Liver (tissue), 9 donors: ENCODE results near the gene MRTFB. TPM values are rescaled to one million over a fixed set of nuclear protein-coding genes. Genes with fewer than 3 reads are reported as not detected.

Experiments
- DNase-seq: peaks from one replicate; pipeline ENCODE4 v3.0.0-alpha.2; 2017; ENCODE audit warnings: low spot score
- H3K27ac ChIP-seq, 2 donors: one replicate each; pipeline ENCODE4 v1.7.0; 2013; ENCODE audit warnings: inconsistent platforms in 2 of 2, low read length in 2 of 2, control low read depth in 1 of 2, low read depth in 1 of 2, mild to moderate bottlenecking in 1 of 2
- H3K27me3 ChIP-seq, 4 donors: one replicate each; pipeline versions ENCODE4 v1.6.1 to v1.7.0; 2013; ENCODE audit warnings: low read length in 3 of 4, inconsistent platforms in 1 of 4, mild to moderate bottlenecking in 1 of 4, moderate library complexity in 1 of 4; ENCODE audit not compliant: control insufficient read depth in 4 of 4, insufficient read depth in 4 of 4
- H3K36me3 ChIP-seq, 4 donors: one replicate each; pipeline versions ENCODE4 v1.6.1 to v1.7.0; 2013; ENCODE audit warnings: low read length in 3 of 4, mild to moderate bottlenecking in 3 of 4, low read depth in 1 of 4, moderate library complexity in 1 of 4; ENCODE audit not compliant: control insufficient read depth in 4 of 4, insufficient read depth in 3 of 4
- H3K4me1 ChIP-seq, 4 donors: one replicate each; pipeline versions ENCODE4 v1.6.1 to v1.7.0; 2013; ENCODE audit warnings: low read length in 3 of 4, mild to moderate bottlenecking in 3 of 4, moderate library complexity in 1 of 4; ENCODE audit not compliant: control insufficient read depth in 4 of 4, insufficient read depth in 4 of 4
- H3K4me3 ChIP-seq, 3 donors: one replicate each; pipeline versions ENCODE4 v1.6.1 to v1.7.0; 2013; ENCODE audit warnings: low read length in 3 of 3, control low read depth in 1 of 3, low read depth in 1 of 3, mild to moderate bottlenecking in 1 of 3
- H3K9ac ChIP-seq, 2 donors: one replicate each; pipeline ENCODE4 v1.7.0; 2013; ENCODE audit warnings: low read length in 2 of 2, mild to moderate bottlenecking in 2 of 2, moderate library complexity in 2 of 2, control low read depth in 1 of 2, low read depth in 1 of 2
- H3K9me3 ChIP-seq, 4 donors: one replicate each; pipeline versions ENCODE4 v1.6.1 to v1.7.0; 2013; ENCODE audit warnings: low read length in 3 of 4; ENCODE audit not compliant: control insufficient read depth in 4 of 4
- ATF3 ChIP-seq: IDR thresholded peaks from 2 replicates; pipeline ENCODE4 v1.6.1; 2016; ENCODE audit warnings: antibody characterized with exemption
- CTCF ChIP-seq: fragments of 150-350 bp; IDR thresholded peaks from 2 replicates; pipeline ENCODE4 v1.5.1; 2017; ENCODE audit warnings: improper control_type of control experiment, low read depth, low read length; ENCODE audit not compliant: missing input control
- EGR1 ChIP-seq, 2 donors: IDR thresholded peaks; 2 replicates each; pipeline ENCODE4 v1.6.1; 2016 to 2018; ENCODE audit warnings: antibody characterized with exemption in 2 of 2, low read depth in 2 of 2
- FOXA1 ChIP-seq: IDR thresholded peaks from 2 replicates; pipeline ENCODE4 v1.6.1; 2016; ENCODE audit warnings: antibody characterized with exemption
- FOXA2 ChIP-seq: IDR thresholded peaks from 2 replicates; pipeline ENCODE4 v1.6.1; 2016; ENCODE audit warnings: antibody characterized with exemption
- GABPA ChIP-seq, 2 donors: IDR thresholded peaks in 1 of 2; conservative IDR thresholded peaks in 1 of 2; 2 replicates each; pipeline ENCODE4 v1.6.1; 2016; ENCODE audit warnings: antibody characterized with exemption in 2 of 2, mild to moderate bottlenecking in 1 of 2, moderate library complexity in 1 of 2
- JUND ChIP-seq, 2 donors: IDR thresholded peaks; 2 replicates each; pipeline ENCODE4 v1.6.1; 2016; ENCODE audit warnings: antibody characterized with exemption in 2 of 2
- MAX ChIP-seq: IDR thresholded peaks from 2 replicates; pipeline ENCODE4 v1.6.1; 2016; ENCODE audit warnings: antibody characterized with exemption
- NR2F2 ChIP-seq: IDR thresholded peaks from 2 replicates; pipeline ENCODE4 v1.6.1; 2016; ENCODE audit warnings: antibody characterized with exemption
- RAD21 ChIP-seq, 2 donors: IDR thresholded peaks; 2 replicates each; pipeline ENCODE4 v1.6.1; 2016; ENCODE audit warnings: antibody characterized with exemption in 2 of 2, mild to moderate bottlenecking in 2 of 2
- REST ChIP-seq: IDR thresholded peaks from 2 replicates; pipeline ENCODE4 v1.6.1; 2016; ENCODE audit warnings: antibody characterized with exemption, mild to moderate bottlenecking
- RXRA ChIP-seq, 2 donors: IDR thresholded peaks; 2 replicates each; pipeline ENCODE4 v1.6.1; 2017 to 2018; ENCODE audit warnings: antibody characterized with exemption in 2 of 2, mild to moderate bottlenecking in 1 of 2
- SP1 ChIP-seq: IDR thresholded peaks from 2 replicates; pipeline ENCODE4 v1.6.1; 2018; ENCODE audit warnings: antibody characterized with exemption, mild to moderate bottlenecking
- TAF1 ChIP-seq: conservative IDR thresholded peaks from 2 replicates; pipeline ENCODE4 v1.6.1; 2016; ENCODE audit warnings: antibody characterized with exemption, mild to moderate bottlenecking
- YY1 ChIP-seq: IDR thresholded peaks from 2 replicates; pipeline ENCODE4 v1.6.1; 2016; ENCODE audit warnings: antibody characterized with exemption, mild to moderate bottlenecking
- ZBTB33 ChIP-seq: IDR thresholded peaks from 2 replicates; pipeline ENCODE4 v1.6.1; 2016; ENCODE audit warnings: antibody characterized with exemption
- WGBS: extraction: QIAGEN DNeasy Blood & Tissue Kit; methylation state at CpG from one replicate; pipeline ENCODE4 v1.1.7; 2013; 5-methylcytosine and 5-hydroxymethylcytosine counted together
- polyA plus RNA-seq, 2 donors: library from polyadenylated mRNA; stranded (reverse) in 1 of 2; unstranded in 1 of 2; fragments of 200-250 nt in 1 of 2; fragments of >200 nt in 1 of 2; fragmentation: Nextera tagmentation in 1 of 2; extraction: Ambion mirVana in 1 of 2; gene quantifications; one replicate each; pipeline versions ENCODE4 v1.2.1 to v1.2.3, GENCODE V29; 2013 to 2015
- total RNA-seq, 2 donors: library from RNA; depleted of rRNA; stranded (reverse); fragments of >200 nt; gene quantifications; one replicate each; pipeline ENCODE4 v1.2.3, GENCODE V29; 2014
- donor health status: healthy.
- donor health status: healthy.
- donor health status: healthy.
- donor health status: healthy.
- donor health status: healthy.

Gene MRTFB
- total and polyA plus RNA-seq, 4 donors = 4.1 to 14.2 (median 5.8) TPM

GRCh38 chr16:14232106-14232864, 161.2 kb downstream of the MRTFB start:
- Histone ChIP-seq H3K9me3 (no peaks in the 10 kb centered on the region), H3K4me3 (no peak overlapping the region), H3K9ac (no peak overlapping the region), H3K36me3 (peaks cover 1 to 10% (median 4%) of the 10 kb centered on the region in 4 donors), H3K4me1 (peaks cover 0 to 10% (median 4%) of the 10 kb centered on the region in 4 donors), H3K27ac (no peak overlapping the region), H3K27me3 (no peaks in the 10 kb centered on the region)
- DNase-seq = no peak
- TF ChIP-seq FOXA1 (no peak), TAF1 (no peak)
- WGBS = 50% methylated on average over 9 of the region's 9 CpGs

- Histone ChIP-seq H3K4me1 (peaks cover 4 to 32% (median 23%) of the 10 kb centered on the region in 4 donors), H3K36me3 (peaks cover 4 to 14% (median 13%) of the 10 kb centered on the region in 4 donors), H3K4me3 (no peak overlapping the region), H3K9ac (no peak overlapping the region), H3K27ac (no peak overlapping the region), H3K9me3 (no peaks in the 10 kb centered on the region), H3K27me3 (no peaks in the 10 kb centered on the region)
- TF ChIP-seq RXRA (IDR thresholded peaks at IDR 0.05) (no peak), FOXA2 (no peak), JUND (IDR thresholded peaks at IDR 0.05) (no peak), REST (no peak), SP1 (no peak), FOXA1 (no peak), YY1 (no peak), RAD21 (IDR thresholded peaks at IDR 0.05) (no peak), ZBTB33 (no peak), GABPA (IDR thresholded peaks at IDR 0.05 in 1 of 2, conservative IDR thresholded peaks at IDR 0.05 in 1 of 2) (no peak), MAX (no peak), EGR1 (IDR thresholded peaks at IDR 0.05; ENCODE audit: low read depth in 2 of 2) (no peak), NR2F2 (no peak), ATF3 (no peak), CTCF (no peak)
- no peak for DNase-seq
- 95% methylated on average over 5 of the region's 5 CpGs for WGBS
Measured at GRCh38 chr16:14236401-14236800, 165.3 kb downstream of the MRTFB start.
